ENCODE measurements around the gene BORCS8.
A peak's percentile ranks its signal among the peaks of the same experiment; 100 is the strongest.
"Not testable (repeated sequence)": the region's sequence is repeated elsewhere in the genome, so short reads cannot be mapped to it uniquely, and the experiment has no call there.

The BORCS8 gene

DNA sequence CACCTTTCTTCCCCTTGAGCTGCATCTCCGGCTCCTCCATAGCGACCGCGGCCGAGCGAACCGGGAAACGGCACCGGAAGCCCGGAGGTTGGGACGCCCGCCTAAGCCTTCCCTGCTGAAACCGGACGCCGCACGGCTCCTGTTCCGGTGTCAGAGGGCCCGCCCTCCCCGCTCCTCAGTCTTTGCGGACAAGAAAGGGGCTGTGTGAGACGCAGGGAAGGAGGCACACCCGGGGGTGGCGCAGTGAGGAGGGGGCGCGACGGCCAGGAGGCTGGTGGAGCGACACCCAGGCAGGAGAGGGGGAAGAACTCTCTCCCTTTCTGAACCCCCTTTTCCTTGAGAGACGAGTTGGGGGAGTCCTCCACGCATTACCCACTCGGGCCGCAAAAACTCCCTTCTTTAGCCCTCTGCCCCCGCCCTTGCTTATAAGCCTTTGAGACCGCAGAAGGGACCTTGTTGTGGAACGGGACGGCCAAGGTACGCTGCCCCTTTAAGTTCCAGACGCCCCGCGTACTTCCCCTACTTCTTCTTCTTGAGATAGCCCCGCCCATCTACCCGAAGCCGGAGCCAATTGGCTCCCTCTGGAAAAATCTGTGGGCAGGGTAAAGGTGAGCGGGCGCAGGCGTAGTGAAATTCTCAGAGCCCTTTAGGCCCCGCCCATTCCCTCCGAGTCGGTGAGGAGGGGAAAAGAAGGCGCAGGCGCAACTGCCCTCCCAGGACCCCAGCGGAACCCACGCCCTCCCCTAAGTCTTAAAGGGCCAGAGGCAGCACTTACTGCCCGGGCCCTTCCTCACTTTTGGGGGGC, at the start of gene BORCS8, which contains the start of gene RFXANK:
TSS of gene BORCS8 (minus strand) at position 75 of the 805 bp plus-strand sequence. CDS start at position 40, 35 bp downstream.
TSS of gene RFXANK (plus strand) at position 181 of the 805 bp plus-strand sequence. CDS start 1,689 bp downstream, outside the sequence.
- DNase-seq (ENCODE audit: low spot score), result peak; percentile 98

DNA sequence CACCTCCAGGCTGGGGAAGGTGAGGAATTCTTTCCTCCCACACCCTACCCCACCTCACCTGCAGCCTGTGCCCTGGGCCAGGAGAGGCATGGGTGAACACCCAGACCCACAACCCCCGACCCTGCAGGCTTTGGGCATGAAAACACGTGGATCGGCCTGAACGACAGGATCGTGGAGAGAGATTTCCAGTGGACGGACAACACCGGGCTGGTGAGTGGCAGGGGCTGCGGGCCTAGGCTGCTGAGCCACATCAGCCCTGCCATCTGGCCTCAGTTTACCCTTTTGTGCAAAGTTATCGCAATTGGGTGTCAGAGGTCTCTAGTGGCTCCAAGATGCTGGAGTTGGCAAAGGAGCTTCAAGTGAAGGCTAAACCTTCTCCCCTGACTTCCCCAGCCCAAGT, 48.5 kb upstream of the BORCS8 start:
- DNase-seq (ENCODE audit: low spot score), result no peak

DNA sequence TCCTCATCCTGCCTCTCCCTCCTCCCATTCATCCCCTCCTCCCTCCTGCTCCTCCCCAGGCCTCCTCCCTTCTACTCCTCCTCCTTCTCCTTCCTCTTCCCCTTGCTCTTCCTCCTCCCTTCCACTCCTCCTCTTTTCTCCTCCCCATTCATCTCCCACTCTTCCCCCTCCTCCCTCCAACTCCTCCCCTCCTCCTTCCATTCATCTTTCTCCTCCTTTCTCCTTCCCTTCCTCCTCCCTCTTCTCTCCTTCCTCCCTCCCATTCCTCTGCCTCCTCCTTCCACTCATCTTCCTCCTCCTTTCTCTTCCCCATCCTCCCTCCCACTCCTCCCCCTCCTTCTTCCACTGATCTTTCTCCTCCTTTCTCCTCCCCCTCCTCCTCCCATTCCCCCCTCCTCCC, 47.7 kb upstream of the BORCS8 start:
- no peak for DNase-seq (ENCODE audit: low spot score)

DNA sequence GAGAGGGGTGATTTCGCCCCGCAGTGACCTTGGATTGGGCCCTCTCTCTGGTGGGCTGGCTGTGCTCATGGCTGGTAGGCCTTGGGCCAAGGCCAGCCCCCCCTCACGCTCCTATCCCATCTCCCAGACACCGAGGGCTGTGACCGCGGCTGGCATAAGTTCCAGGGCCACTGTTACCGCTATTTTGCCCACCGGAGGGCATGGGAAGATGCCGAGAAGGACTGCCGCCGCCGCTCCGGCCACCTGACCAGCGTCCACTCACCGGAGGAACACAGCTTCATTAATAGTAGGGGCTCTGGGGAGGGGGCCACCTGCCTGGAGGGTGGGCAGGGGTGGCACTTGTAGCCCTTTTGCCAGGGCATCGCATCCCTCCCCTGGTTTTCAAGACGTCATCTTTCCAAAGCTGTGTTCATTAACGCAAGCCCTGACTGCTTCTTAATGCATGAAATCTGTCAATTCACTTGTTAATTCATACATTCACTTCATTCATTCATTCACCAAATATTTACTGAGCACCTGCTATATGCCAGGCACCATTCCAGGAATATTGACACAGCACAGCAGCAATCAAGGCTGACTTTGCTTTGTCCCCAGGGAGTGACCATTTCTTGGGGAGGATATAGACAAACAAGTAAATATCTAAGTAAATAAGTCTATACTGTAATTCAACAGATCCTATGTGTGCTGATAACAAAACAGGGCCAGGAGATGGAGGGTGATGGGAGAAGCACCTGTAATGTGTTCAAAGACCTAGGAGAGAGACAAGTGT, 46.4 kb upstream of the BORCS8 start:
- DNase-seq (ENCODE audit: low spot score), result no peak

DNA sequence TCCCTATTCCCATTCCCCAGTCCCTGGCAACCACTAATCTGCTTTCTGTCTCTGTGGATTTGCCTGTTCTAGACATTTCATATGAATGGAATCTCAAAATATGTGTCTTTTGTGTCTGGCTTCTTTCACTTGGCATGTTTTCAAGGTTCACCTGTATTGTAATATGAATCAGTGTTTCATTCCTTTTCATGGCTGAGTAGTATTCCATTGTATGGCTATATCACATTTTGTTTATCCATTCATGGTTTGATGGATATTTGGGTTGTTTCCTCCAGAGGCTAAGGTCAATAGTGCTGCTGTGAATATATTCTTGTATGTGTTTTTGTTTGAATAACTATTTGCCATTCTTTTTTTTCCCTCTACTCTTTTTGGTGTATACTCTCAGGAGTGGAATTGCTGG, 44.2 kb upstream of the BORCS8 start:
- DNase-seq (ENCODE audit: low spot score), result no peak

DNA sequence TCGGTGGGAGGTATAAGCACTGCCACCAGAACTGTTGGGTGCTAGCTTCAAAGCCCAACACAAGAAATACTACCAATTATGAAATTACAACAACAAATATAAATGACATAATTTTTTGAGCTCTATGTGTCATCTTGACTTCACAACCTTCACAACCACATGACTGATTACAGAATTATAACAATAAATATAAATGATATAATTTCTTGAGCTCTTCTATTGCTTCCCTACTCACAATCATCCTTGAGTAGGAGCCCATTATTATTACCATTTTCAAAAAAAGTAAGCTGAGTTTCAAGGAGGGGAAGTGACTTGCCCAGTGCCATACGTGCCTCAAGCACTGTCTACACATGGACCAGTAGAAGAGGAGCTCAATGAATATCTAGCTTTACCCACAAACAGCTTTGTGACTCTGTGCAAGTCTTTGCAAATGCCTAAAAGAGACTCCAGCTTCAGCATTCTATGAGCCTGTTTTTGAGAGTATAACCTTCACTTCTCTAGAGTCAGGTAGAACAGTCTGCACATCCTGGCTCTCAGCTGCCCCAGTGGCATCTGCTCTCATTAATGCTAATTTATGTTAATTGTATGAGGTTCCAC, 42.4 kb upstream of the BORCS8 start:
- DNase-seq (ENCODE audit: low spot score), result no peak

DNA sequence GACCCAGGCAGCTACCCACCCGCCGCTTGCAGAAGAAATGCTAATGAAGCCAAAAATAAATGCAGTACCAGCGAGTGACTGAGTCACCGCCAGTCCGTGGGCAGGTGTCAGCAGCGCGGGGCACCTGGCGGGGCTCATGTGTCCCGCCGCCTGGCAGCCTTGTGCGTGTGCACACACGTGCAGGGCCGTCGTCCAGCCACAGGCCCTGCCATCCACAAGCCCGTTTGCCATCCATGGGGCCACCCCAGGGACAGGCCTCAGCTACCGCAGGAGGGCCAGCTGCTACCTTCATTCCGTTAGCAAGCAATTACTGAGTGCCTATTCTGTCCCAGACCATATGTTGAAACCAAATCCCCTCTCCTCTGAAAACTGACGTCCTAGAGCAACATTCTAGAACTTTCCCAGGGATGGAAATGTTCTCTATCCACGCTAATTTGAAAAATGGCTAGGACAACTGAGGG, 40.3 kb upstream of the BORCS8 start:
- DNase-seq (ENCODE audit: low spot score), result no peak

DNA sequence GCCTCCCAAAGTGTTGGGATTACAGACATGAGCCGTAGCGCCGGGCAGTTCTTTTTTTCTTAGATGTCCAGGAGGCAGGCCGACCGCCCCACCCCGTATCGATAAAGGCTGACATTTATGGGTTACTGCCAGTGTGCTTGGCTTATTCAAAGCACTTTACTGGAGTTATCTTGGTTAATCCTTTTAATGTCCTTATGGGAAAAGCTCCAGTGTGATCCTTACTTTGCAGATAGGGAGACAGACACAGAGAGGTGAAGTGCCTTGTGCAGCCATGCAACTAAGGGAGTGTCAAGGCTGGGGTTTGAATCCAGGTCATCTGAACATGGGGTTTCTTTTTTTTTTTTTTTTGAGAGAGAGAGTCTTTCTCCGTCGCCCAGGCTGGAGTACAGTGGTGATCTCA, 39.0 kb upstream of the BORCS8 start:
- DNase-seq (ENCODE audit: low spot score), result no peak

DNA sequence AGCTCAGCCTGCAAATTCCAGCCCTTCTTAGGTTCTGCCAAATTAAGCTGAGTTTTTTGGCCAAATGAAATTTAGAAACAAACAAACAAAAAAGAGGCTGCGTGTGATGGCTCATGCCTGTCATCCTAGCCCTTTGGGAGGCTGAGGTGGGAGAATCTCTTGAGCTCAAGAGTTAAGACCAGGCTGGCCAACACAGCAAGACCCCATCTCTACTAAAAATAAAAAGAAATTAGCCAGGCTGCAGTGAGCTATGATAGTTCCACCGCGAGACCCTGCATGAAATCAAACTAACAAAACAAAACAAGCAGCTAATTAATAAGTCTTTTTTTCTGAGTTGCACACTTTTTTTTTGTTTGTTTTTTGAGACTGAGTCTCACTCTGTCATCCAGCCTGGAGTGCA, 37.7 kb upstream of the BORCS8 start:
- DNase-seq (ENCODE audit: low spot score), result no peak

DNA sequence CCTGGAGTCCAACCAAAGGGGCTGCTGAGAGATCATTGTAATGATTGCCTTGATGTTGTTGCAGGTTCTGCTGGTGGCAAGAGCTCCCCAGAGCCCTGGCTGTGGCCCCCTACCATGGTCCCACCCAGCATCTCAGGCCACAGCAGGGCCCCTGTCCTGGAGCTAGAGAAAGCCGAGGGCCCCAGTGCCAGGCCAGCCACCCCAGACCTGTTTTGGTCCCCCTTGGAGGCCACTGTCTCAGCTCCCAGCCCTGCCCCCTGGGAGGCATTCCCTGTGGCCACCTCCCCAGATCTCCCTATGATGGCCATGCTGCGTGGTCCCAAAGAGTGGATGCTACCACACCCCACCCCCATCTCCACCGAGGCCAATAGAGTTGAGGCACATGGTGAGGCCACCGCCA, 35.3 kb upstream of the BORCS8 start:
- DNase-seq (ENCODE audit: low spot score), result no peak

DNA sequence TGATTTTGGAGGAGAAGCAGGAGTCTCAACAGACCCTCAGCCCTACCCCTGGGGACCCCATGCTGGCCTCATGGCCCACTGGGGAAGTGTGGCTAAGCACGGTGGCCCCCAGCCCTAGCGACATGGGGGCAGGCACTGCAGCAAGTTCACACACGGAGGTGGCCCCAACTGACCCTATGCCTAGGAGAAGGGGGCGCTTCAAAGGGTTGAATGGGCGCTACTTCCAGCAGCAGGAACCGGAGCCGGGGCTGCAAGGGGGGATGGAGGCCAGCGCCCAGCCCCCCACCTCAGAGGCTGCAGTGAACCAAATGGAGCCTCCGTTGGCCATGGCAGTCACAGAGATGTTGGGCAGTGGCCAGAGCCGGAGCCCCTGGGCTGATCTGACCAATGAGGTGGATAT, 34.7 kb upstream of the BORCS8 start:
- no peak for DNase-seq (ENCODE audit: low spot score)

DNA sequence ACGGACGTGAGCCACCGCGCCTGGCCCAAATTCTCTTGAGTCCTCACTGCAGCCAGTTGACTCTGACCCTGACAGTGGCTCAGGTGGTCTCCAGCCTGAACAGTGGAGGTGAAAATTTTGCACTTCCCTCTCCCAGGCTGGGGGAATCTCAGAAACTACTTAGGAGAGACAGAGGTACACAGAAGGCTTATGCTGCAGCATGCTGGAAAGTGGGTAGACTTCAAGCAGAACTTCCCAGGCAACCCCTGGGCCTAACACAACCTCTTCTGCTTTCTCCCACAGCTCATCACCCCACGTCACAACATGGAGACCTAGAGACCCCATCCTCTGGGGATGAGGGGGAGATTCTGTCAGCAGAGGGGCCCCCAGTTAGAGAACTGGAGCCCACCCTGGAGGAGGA, 34.3 kb upstream of the BORCS8 start:
- DNase-seq (ENCODE audit: low spot score), result no peak

DNA sequence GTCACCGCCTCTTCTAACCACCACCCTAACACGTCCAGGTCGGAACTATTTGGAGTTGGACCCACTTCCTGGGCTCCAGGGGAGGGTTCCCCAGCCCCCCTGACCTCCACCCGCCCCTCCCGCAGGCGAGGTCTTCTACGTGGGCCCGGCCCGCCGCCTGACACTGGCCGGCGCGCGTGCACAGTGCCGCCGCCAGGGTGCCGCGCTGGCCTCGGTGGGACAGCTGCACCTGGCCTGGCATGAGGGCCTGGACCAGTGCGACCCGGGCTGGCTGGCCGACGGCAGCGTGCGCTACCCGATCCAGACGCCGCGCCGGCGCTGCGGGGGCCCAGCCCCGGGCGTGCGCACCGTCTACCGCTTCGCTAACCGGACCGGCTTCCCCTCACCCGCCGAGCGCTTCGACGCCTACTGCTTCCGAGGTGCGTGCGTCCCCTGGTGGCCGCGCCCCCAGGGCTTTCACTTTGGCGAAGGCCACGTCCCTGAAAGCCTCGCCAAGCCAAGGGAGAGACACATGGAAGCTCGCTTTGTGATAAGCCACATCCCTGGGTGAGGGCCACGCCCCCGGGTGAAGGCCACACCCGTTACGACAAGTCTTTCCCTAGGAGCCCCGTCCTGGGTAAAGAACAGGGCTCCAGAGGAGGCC, 33.0 kb upstream of the BORCS8 start:
- DNase-seq (ENCODE audit: low spot score), result peak; percentile 90

DNA sequence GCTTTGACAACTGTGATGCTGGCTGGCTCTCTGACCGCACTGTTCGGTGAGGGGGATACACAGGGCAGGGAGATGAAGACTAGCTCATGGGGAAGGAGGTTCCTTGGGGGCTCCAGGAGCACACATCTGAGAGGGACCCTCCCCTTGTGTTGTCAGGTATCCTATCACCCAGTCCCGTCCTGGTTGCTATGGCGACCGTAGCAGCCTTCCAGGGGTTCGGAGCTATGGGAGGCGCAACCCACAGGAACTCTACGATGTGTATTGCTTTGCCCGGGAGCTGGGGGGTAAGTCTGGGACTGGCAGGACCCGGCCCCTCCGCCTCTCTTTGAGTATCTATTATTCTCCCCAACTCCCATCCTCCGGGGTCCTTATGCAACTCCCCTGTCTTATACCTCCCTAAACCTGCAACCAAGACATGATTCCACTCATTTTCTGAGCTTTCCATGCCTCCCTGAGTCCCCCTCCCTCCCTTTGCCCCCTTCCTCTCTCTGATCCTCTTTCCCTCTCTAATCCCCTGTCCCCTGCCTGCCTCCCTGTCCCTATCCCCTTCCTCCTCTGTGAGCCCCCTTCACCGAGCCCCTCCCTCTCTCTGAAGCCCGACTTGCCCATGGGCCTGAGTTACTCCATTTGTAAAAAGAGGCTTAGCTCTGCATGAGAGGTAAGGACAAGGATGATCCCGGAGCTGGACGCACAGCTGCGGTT, 32.3 kb upstream of the BORCS8 start:
- no peak for DNase-seq (ENCODE audit: low spot score)

DNA sequence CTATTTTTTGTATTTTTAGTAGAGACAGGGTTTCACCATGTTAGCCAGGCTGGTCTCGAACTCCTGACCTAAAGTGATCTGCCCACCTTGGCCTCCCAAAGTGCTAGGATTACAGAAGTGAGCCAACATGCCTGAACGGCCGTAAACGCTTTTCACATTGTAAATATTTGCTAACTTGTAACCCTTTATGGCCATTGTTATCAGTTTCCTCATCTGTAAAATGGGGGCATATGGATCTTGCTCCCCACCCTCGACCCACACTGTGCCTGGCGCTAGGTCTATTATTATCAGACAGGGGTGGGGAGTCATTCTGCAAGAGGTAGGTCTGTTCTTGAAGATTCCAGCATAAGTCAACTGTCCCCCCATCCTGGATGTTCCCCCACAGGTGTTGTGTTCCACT, 31.7 kb upstream of the BORCS8 start:
- no peak for DNase-seq (ENCODE audit: low spot score)

DNA sequence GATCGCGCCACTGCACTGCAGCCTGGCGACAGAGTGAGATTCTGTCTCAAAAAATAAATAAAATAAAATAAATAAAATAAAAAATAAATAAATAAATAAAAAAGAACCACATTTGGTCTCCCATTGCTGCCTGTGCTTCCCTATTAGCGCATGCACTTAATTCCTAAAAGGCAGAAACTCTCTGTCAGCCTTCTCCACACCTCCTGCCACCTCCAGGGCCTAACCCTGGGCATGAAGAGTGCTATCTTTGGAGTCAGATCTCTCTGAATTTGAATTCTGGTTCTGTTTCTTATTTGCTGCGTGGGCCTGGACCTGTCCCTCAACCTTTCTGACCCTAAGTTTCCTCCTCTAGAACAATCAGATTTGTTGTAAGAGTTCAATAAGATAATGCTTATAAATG, 31.1 kb upstream of the BORCS8 start:
- no peak for DNase-seq (ENCODE audit: low spot score)

DNA sequence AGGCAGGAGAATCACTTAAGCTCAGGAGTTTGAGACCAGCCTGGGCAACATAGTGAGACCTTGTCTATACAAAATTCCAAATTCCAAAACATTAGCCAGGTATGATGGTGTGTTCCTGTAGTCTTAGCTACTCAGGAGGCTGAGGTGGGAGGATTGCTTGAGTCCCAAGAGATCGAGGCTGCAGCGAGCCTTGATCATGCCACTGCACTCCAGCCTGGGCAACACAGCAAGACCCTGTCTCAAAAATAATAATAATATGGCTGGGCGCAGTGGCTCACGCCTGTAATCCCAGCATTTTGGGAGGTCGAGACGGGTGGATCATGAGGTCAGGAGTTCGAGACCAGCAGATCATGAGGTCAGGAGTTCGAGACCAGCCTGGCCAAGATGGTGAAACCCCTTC, 29.0 kb upstream of the BORCS8 start:
- not testable (repeated sequence) for DNase-seq (ENCODE audit: low spot score)

DNA sequence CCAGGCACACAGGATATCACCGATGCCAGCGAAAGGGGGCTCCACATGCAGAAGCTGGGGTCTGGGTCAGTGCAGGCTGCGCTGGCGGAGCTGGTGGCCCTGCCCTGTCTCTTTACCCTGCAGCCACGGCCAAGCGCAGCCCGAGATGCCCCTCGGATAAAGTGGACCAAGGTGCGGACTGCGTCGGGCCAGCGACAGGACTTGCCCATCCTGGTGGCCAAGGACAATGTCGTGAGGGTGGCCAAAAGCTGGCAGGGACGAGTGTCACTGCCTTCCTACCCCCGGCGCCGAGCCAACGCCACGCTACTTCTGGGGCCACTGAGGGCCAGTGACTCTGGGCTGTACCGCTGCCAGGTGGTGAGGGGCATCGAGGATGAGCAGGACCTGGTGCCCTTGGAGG, 27.0 kb upstream of the BORCS8 start:
- no peak for DNase-seq (ENCODE audit: low spot score)

DNA sequence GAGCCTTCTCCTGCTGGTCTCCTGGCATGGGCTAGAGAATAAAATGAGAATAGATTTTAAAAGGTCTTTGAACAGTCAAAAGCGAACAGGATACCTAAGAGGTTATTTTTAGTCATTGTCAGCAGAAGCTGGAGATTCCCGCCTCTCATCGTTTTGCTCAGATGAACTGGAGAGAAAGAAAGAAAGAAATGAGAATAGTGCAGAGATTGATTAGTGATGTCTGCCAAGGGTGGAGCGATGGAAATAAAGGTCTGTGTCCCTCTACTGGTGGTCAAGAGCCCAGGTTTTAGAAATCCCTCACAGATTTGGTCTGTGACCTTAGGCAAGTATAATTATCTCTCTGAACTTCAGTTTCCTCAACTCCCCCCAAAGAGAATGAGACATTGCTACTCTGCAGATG, 25.1 kb upstream of the BORCS8 start:
- no peak for DNase-seq (ENCODE audit: low spot score)

DNA sequence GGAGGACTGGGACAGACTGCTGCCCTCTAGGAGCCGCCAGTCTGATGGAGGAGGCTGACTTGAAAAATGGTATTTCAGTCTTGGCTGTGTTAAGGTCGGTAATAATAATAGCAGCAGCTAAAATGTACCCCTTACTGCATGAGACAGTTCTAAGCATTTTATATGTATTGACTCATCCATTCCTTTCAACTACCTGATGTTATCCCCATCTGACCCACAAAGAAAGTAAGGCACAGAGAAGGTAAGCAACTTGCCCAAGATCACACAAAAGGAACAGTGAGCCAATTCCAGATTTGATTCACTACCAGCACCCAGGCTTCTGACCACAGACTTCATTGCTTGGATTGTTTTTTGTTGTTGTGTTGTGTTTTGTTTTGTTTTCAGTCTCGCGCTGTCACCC, 23.8 kb upstream of the BORCS8 start:
- no peak for DNase-seq (ENCODE audit: low spot score)

DNA sequence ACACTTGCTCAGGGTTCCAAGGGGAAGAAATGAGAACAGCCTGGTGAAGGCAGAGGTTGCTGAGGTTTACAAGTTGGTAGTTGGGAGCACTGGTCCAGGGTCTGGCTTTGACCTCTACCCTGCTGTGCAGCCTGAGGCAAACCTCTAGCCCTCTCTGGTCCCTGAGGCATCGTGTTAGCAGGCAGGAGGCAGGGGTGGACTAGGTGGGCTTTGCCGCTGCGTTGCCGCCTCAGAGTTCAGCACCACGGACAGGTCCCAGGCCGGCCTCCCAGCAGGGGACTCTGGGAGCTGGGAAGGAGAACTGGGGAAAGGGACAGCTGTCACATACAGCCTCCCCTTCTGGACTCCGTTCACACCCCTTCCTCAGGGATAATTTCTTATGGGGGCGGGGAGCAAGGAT, 22.9 kb upstream of the BORCS8 start:
- no peak for DNase-seq (ENCODE audit: low spot score)

DNA sequence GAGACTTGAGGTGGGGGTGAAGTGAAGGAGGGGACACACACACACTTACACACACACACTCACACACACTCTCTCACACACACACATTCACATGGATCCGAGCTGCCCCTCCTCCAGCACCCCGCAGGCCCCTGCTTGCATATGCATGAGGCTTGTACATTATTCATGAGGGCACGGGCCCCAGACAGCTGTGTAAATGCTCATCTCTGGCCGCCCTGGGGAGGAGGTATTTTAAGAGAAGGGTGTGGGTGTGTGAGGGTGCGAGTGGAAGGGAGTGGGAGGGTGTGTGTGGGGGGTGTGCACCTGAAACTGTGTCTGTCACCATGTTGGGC, 22.2 kb upstream of the BORCS8 start:
- no peak for DNase-seq (ENCODE audit: low spot score)
